Hindlimb muscle (tissue), 1 donor: ENCODE measurements around the gene PCDHA5. TPM values are rescaled to one million over a fixed set of nuclear protein-coding genes. Genes with fewer than 3 reads are reported as not detected.
"Not testable (repeated sequence)": the region's sequence is repeated elsewhere in the genome, so short reads cannot be mapped to it uniquely, and the experiment has no call there.

Experiments
- DNase-seq: peaks from one replicate; pipeline ENCODE4 v3.0.0-alpha.2; 2013
- polyA plus RNA-seq: library from polyadenylated mRNA; unstranded; fragments of 120-200 nt; gene quantifications from one replicate; pipeline ENCODE4 v1.2.1, GENCODE V29; 2013; ENCODE audit not compliant: insufficient read length

Gene PCDHA5
- polyA plus RNA-seq, 1 donor = not detected

DNA sequence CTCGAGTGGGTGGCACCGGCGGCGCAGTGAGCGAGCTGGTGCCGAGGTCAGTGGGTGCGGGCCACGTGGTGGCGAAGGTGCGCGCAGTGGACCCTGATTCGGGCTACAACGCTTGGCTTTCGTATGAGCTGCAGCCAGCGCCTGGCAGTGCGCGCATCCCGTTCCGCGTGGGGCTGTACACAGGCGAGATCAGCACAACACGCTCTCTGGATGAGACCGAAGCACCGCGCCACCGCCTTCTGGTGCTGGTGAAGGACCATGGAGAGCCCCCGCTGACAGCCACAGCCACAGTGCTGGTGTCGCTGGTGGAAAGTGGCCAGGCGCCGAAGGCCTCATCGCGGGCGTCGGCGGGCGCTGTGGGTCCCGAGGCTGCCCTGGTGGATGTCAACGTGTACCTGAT lies 2.1 kb downstream of the PCDHA5 start:
- DNase-seq = no peak

DNA sequence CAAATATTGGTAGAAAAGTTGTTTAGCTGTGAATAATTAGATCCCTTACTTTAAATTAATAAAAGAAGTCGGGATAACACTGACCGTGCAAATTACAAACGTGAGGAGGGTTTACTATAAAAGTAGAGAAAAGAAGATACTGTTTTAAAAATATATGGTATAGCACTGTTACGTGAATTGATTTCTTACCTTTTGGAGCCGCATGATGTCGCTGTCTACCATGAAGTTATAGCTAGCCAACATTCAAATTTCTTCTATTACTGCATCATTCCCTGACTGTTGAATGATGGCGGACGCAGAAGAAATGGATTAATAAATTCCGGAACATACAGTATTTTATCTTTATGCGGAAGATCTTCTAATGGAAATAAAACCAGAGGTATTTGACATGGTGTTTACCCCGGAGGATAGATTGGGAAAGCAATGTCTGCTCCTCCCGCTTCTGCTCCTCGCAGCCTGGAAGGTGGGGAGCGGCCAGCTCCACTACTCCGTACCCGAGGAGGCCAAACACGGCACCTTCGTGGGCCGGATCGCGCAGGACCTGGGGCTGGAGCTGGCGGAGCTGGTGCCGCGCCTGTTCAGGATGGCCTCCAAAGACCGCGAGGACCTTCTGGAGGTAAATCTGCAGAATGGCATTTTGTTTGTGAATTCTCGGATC lies 6.4 kb downstream of the PCDHA5 start, which contains the start of gene PCDHA6:
Gene PCDHA6, plus strand, starts transcription at position 257 of the 658 bp plus-strand sequence. Its CDS starts 132 bp downstream, at position 389.
- no peak for DNase-seq

DNA sequence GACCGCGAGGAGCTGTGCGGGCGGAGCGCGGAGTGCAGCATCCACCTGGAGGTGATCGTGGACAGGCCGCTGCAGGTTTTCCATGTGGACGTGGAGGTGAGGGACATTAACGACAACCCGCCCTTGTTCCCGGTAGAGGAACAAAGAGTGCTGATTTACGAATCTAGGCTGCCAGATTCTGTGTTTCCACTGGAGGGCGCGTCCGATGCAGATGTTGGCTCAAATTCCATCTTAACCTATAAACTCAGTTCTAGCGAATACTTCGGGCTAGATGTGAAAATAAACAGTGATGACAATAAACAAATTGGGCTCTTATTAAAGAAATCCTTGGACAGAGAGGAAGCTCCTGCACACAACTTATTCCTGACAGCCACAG lies 6.9 kb downstream of the PCDHA5 start:
- no peak for DNase-seq

DNA sequence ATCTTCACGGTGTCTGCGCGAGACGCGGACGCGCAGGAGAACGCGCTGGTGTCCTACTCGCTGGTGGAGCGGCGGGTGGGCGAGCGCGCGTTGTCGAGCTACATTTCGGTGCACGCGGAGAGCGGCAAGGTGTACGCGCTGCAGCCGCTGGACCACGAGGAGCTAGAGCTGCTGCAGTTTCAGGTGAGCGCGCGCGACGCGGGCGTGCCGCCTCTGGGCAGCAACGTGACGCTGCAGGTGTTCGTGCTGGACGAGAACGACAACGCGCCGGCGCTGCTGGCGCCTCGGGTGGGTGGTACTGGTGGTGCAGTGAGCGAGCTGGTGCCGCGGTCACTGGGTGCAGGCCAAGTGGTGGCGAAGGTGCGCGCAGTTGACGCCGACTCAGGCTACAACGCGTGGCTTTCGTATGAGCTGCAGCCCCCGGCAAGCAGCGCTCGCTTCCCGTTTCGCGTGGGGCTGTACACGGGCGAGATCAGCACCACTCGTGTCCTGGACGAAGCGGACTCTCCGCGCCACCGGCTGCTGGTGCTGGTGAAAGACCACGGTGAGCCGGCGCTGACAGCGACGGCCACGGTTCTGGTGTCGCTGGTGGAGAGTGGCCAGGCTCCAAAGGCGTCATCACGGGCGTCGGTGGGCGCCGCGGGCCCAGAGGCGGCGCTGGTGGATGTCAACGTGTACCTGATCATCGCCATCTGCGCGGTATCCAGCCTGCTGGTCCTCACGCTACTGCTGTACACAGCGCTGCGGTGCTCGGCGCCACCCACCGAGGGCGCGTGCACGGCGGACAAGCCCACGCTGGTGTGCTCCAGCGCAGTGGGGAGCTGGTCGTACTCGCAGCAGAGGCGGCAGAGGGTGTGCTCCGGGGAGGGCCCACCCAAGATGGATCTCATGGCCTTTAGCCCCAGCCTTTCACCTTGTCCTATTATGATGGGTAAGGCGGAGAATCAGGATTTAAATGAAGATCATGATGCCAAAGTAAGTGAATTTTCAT lies 8.4 kb downstream of the PCDHA5 start:
- DNase-seq = not testable (repeated sequence)

DNA sequence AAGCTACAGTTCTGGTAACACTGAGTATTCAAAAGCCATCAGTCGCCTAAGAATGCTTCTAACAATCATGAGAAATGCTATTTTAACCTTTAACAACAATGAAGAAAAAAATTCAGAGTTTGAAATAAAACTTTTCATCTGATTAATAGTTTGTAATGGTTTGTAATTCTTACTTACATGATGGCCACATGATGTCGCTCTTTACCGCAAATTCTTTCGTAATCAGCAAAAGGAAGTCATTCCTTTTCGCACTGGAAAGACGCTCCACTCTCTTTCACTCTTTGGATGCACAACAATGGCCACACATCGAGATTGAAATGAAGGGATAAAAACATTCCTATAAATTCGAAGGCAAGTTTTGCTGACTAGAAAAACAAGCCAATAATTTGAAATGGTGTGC lies 12.6 kb downstream of the PCDHA5 start, which contains the start of gene PCDHA7:
Gene PCDHA7, plus strand, starts transcription at position 277 of the 400 bp plus-strand sequence. Its CDS starts 115 bp downstream, at position 392.
- no peak for DNase-seq

DNA sequence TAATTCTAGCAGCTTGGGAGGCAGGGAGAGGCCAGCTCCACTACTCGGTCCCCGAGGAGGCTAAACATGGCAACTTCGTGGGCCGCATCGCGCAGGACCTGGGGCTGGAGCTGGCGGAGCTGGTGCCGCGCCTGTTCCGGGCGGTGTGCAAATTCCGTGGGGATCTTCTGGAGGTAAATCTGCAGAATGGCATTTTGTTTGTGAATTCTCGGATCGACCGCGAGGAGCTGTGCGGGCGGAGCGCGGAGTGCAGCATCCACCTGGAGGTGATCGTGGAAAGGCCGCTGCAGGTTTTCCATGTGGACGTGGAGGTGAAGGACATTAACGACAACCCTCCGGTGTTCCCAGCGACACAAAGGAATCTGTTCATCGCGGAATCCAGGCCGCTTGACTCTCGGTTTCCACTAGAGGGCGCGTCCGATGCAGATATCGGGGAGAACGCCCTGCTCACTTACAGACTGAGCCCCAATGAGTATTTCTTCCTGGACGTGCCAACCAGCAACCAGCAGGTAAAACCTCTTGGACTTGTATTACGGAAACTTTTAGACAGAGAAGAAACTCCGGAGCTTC lies 13.1 kb downstream of the PCDHA5 start:
- DNase-seq = not testable (repeated sequence)

DNA sequence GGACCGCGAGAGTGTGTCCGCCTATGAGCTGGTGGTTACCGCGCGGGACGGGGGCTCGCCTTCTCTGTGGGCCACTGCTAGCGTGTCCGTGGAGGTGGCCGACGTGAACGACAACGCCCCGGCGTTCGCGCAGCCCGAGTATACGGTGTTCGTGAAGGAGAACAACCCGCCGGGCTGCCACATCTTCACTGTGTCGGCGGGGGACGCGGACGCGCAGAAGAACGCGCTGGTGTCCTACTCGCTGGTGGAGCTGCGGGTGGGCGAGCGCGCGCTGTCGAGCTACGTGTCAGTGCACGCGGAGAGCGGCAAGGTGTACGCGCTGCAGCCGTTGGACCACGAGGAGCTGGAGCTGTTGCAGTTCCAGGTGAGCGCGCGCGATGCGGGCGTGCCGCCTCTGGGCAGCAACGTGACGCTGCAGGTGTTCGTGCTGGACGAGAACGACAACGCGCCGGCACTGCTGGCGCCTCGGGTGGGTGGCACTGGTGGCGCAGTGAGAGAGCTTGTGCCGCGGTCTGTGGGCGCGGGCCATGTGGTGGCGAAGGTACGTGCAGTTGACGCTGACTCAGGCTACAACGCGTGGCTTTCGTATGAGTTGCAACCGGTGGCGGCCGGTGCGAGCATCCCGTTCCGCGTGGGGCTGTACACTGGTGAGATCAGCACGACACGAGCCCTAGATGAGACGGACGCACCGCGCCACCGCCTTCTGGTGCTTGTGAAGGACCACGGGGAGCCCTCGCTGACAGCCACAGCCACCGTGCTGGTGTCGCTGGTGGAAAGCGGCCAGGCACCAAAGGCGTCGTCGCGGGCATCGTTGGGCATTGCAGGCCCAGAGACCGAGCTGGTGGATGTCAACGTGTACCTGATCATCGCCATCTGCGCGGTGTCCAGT lies 14.5 kb downstream of the PCDHA5 start:
- no peak for DNase-seq

DNA sequence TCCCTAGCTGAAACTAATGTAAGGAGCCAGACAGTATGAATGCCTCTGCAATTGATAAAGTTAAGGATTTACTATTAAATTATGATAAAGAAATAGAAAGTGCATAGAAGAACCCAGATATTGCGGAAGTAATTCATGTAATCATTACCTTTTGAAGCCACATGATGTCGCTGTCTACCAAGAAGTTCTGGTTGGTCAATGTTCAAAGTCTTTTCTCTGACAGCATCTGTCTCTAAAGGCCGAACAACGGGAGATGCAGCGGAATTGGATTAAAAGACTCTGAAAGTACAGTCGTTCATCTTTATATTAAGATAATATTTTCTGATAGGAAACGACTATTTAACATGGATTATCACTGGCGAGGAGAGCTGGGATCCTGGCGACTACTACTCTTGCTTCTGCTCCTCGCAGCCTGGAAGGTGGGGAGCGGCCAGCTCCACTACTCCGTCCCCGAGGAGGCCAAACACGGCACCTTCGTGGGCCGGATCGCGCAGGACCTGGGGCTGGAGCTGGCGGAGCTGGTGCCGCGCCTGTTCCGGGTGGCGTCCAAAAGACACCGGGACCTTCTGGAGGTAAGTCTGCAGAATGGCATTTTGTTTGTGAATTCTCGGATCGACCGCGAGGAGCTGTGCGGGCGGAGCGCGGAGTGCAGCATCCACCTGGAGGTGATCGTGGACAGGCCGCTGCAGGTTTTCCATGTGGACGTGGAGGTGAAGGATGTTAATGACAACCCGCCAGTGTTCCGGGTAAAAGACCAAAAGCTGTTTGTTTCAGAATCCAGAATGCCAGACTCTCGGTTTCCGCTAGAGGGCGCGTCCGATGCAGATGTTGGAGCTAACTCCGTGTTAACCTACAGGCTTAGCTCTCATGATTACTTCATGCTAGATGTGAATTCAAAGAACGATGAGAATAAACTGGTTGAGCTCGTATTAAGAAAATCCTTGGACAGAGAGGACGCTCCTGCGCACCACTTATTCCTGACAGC lies 19.9 kb downstream of the PCDHA5 start, which contains the start of gene PCDHA8:
Gene PCDHA8, plus strand, starts transcription at position 210 of the 985 bp plus-strand sequence. Its CDS starts 135 bp downstream, at position 345.
- no peak for DNase-seq

DNA sequence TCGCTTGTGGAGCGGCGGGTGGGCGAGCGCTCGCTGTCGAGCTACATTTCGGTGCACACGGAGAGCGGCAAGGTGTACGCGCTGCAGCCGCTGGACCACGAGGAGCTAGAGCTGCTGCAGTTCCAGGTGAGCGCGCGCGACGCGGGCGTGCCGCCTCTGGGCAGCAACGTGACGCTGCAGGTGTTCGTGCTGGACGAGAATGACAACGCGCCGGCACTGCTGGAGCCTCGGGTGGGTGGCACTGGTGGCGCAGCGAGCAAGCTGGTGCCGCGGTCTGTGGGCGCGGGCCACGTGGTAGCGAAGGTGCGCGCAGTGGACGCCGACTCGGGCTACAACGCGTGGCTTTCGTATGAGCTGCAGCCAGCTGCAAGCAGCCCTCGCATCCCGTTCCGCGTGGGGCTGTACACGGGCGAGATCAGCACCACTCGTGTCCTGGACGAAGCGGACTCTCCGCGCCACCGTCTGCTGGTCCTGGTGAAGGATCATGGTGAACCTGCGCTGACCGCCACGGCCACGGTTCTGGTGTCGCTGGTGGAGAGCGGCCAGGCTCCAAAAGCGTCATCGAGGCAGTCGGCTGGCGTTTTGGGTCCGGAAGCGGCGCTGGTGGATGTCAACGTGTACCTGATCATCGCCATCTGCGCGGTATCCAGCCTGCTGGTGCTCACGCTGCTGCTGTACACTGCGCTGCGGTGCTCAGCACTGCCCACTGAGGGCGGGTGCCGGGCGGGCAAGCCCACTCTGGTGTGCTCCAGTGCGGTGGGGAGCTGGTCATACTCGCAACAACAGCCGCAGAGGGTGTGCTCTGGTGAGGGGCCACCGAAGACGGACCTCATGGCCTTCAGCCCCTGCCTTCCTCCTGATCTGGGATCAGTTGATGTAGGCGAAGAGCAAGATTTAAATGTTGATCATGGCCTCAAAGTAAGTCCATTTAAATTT lies 21.7 kb downstream of the PCDHA5 start:
- DNase-seq = no peak

DNA sequence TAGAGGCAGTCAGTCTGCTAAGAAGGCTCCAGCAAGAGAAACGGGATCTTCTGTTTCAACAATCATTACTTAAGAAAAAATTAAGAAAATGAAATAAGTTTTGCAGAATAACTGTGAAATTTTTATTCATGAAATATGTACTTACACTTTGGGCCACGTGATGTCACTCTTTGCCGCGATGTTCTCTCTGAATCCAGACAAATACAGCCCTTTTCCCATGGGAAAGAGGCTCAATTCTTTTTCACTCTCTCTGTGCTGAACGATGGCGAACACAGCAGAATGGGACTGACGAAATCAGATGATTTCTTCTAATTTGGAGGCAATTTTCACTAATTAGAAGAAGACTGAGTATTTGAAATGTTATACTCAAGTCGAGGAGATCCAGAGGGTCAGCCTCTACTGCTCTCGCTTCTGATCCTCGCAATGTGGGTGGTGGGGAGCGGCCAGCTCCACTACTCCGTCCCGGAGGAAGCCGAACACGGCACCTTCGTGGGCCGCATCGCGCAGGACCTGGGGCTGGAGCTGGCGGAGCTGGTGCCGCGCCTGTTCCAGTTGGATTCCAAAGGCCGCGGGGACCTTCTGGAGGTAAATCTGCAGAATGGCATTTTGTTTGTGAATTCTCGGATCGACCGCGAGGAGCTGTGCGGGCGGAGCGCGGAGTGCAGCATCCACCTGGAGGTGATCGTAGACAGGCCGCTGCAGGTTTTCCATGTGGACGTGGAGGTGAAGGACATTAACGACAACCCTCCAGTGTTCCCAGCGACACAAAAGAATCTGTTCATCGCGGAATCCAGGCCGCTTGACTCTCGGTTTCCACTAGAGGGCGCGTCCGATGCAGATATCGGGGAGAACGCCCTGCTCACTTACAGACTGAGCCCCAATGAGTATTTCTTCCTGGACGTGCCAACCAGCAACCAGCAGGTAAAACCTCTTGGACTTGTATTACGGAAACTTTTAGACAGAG lies 27.0 kb downstream of the PCDHA5 start, which contains the start of gene PCDHA9:
Gene PCDHA9, plus strand, starts transcription at position 244 of the 964 bp plus-strand sequence. Its CDS starts 114 bp downstream, at position 358.
- not testable (repeated sequence) for DNase-seq

DNA sequence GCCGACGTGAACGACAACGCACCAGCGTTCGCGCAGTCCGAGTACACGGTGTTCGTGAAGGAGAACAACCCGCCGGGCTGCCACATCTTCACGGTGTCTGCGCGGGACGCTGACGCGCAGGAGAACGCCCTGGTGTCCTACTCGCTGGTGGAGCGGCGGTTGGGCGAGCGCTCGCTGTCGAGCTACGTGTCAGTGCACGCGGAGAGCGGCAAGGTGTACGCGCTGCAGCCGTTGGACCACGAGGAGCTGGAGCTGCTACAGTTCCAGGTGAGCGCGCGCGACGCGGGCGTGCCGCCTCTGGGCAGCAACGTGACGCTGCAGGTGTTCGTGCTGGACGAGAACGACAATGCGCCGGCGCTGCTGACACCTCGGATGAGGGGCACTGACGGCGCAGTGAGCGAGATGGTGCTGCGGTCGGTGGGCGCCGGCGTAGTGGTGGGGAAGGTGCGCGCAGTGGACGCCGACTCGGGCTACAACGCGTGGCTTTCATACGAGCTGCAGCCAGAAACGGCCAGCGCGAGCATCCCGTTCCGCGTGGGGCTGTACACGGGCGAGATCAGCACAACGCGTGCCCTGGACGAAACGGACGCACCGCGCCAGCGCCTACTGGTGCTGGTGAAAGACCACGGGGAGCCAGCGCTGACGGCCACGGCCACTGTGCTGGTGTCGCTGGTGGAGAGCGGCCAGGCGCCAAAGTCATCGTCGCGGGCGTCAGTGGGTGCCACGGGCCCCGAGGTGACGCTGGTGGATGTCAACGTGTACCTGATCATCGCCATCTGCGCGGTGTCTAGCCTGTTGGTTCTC lies 28.6 kb downstream of the PCDHA5 start:
- DNase-seq = not testable (repeated sequence)

DNA sequence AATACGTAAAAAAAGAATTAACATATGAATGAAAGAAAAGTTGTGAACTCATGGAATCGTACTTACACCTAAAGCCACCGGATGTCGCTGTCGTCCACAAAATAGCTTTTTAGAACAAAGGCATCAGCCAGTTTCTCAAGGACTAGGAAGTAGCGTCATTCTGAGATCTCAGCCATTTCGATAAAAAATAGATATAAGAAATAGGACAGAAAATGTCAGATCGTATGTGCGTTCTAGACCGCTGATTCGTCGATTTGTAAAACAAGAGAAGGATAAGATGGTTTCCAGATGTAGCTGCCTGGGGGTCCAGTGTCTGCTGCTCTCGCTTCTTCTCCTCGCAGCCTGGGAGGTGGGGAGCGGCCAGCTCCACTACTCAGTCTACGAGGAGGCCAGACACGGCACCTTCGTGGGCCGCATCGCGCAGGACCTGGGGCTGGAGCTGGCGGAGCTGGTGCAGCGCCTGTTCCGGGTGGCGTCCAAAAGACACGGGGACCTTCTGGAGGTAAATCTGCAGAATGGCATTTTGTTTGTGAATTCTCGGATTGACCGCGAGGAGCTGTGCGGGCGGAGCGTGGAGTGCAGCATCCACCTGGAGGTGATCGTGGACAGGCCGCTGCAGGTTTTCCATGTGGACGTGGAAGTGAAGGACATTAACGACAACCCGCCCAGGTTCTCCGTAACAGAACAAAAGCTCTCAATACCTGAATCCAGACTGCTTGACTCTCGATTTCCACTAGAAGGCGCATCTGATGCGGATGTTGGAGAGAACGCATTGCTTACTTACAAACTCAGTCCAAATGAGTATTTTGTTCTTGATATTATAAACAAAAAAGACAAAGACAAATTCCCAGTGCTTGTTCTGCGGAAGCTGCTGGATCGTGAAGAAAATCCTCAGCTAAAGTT lies 34.6 kb downstream of the PCDHA5 start, which contains the start of gene PCDHA10:
Gene PCDHA10, plus strand, starts transcription at position 126 of the 903 bp plus-strand sequence. Its CDS starts 152 bp downstream, at position 278.
- no peak for DNase-seq

DNA sequence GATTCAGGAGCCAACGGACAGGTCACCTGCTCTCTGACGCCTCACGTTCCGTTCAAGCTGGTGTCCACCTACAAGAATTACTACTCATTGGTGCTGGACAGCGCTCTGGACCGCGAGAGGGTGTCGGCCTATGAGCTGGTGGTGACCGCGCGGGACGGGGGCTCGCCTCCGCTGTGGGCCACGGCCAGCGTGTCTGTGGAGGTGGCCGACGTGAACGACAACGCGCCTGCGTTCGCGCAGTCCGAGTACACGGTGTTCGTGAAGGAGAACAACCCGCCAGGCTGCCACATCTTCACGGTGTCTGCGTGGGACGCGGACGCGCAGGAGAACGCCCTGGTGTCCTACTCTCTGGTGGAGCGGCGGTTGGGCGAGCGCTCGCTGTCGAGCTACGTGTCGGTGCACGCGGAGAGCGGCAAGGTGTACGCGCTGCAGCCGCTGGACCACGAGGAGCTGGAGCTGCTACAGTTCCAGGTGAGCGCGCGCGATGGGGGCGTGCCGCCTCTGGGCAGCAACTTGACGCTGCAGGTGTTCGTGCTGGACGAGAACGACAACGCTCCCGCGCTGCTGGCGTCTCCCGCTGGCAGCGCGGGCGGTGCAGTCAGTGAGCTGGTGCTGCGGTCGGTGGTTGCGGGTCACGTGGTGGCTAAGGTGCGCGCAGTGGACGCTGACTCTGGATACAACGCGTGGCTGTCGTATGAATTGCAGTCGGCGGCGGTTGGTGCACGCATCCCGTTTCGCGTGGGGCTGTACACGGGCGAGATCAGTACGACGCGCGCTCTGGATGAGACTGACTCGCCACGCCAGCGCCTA lies 36.0 kb downstream of the PCDHA5 start:
- no peak for DNase-seq

DNA sequence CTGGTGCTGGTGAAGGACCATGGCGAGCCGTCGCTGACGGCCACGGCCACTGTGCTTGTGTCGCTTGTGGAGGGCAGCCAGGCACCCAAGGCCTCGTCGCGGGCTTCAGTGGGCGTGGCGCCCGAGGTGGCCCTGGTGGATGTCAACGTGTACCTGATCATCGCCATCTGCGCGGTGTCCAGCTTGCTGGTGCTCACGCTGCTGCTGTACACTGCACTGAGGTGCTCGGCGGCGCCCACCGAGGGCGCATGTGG lies 36.5 kb downstream of the PCDHA5 start:
- no peak for DNase-seq
